Bladder microvascular endothelial cell (primary cell): ENCODE measurements around the gene LRRC57. TPM values are rescaled to one million over a fixed set of nuclear protein-coding genes. Genes with fewer than 3 reads are reported as not detected.

ENCODE experiments used
- total RNA-seq: library from RNA; depleted of rRNA; stranded (reverse); fragments of >200 nt; gene quantifications from 2 replicates; pipeline ENCODE4 v1.2.3, GENCODE V29; 2014

The LRRC57 gene
- total RNA-seq = 15.9 and 26.1 TPM in 2 replicates

GRCh38 chr15:42548249-42549031, at the start of gene LRRC57, which contains the start of gene HAUS2:
TSS of gene LRRC57 (minus strand) at chr15:42548793. CDS start at chr15:42548434, 359 bp downstream.
TSS of gene HAUS2 (plus strand) at chr15:42548838. CDS start at chr15:42548873, 35 bp downstream.

GRCh38 chr15:42575188-42576039, 26.8 kb upstream of the LRRC57 start, which contains the start of gene STARD9:
TSS of gene STARD9 (plus strand) at chr15:42575606. CDS start at chr15:42575716, 110 bp downstream.

GRCh38 chr15:42495361-42496212, 53.0 kb downstream of the LRRC57 start, which contains the start of gene SNAP23:
TSS of gene SNAP23 (plus strand) at chr15:42495634. CDS start at chr15:42511847, 16,213 bp downstream.

GRCh38 chr15:42490671-42491538, 57.7 kb downstream of the LRRC57 start, which contains the start of gene ZNF106:
TSS of gene ZNF106 (minus strand) at chr15:42491141. CDS start at chr15:42472289, 18,852 bp downstream.

Other genes starting within 250 kb of the LRRC57 start
- gene CAPN3, start 189.3 kb downstream of the LRRC57 start, total RNA-seq = 0.32 and 0.94 TPM in 2 replicates
- 27.2 and 48.9 TPM in 2 replicates for gene ZNF106, start 57.7 kb downstream of the LRRC57 start, total RNA-seq
- gene SNAP23, start 53.2 kb downstream of the LRRC57 start, total RNA-seq = 158 and 193 TPM in 2 replicates
- gene HAUS2, start within 50 bp of the LRRC57 start, total RNA-seq = 24.4 and 25.7 TPM in 2 replicates
- 19.1 and 28.1 TPM in 2 replicates for gene STARD9, start 26.8 kb upstream of the LRRC57 start, total RNA-seq
- 5.7 and 12.7 TPM in 2 replicates for gene CDAN1, start 188.3 kb upstream of the LRRC57 start, total RNA-seq